ENCODE results near the gene RAC3. TPM values are rescaled to one million over a fixed set of nuclear protein-coding genes. Genes with fewer than 3 reads are reported as not detected.

RAC3 gene
- total RNA-seq (2014; rRNA removed; shearing (Covaris generic)): 16.4 and 19.8 TPM in 2 replicates

GRCh38 chr17:82031303-82031884 lies at the start of gene RAC3:
Gene RAC3, plus strand, starts transcription at chr17:82031678. Its CDS starts 84 bp downstream, at chr17:82031762.
- peak; percentile 22 for DNase-seq (ENCODE audit: low read depth)

GRCh38 chr17:81983011-81983638 lies 48.4 kb upstream of the RAC3 start:
- no peak for DNase-seq (ENCODE audit: low read depth)

- DNase-seq (ENCODE audit: low read depth): no peak
These were observed 47.7 kb upstream of the RAC3 start for GRCh38 chr17:81983639-81984373.

- DNase-seq (ENCODE audit: low read depth): no peak
These were observed 46.6 kb upstream of the RAC3 start for GRCh38 chr17:81984773-81985410.

- no peak for DNase-seq (ENCODE audit: low read depth)
These were observed 44.9 kb upstream of the RAC3 start for GRCh38 chr17:81986606-81987005.

- DNase-seq (ENCODE audit: low read depth): no peak
These were observed 44.2 kb upstream of the RAC3 start for GRCh38 chr17:81987161-81987770.

GRCh38 chr17:81990836-81991683 lies 40.4 kb upstream of the RAC3 start:
- DNase-seq (ENCODE audit: low read depth): no peak

- peak; percentile 91 for DNase-seq (ENCODE audit: low read depth)
These were observed 39.7 kb upstream of the RAC3 start for GRCh38 chr17:81991684-81992305.

GRCh38 chr17:81992306-81993102 lies 39.0 kb upstream of the RAC3 start:
- no peak for DNase-seq (ENCODE audit: low read depth)

GRCh38 chr17:81993729-81994592 lies 37.5 kb upstream of the RAC3 start:
- no peak for DNase-seq (ENCODE audit: low read depth)

GRCh38 chr17:81994593-81995462 lies 36.6 kb upstream of the RAC3 start:
- DNase-seq (ENCODE audit: low read depth): no peak

- DNase-seq (ENCODE audit: low read depth): no peak
These were observed 35.8 kb upstream of the RAC3 start for GRCh38 chr17:81995463-81996231.

- DNase-seq (ENCODE audit: low read depth): no peak
These were observed 35.2 kb upstream of the RAC3 start for GRCh38 chr17:81996232-81996756.

- no peak for DNase-seq (ENCODE audit: low read depth)
These were observed 34.6 kb upstream of the RAC3 start for GRCh38 chr17:81996757-81997441.

- DNase-seq (ENCODE audit: low read depth): no peak
These were observed 33.3 kb upstream of the RAC3 start for GRCh38 chr17:81998212-81998611.
